Karpas-422 (cell line): Measurements from ENCODE around the gene CFAP20. TPM values are rescaled to one million over a fixed set of nuclear protein-coding genes. Genes with fewer than 3 reads are reported as not detected.
"Not testable (repeated sequence)": the region's sequence is repeated elsewhere in the genome, so short reads cannot be mapped to it uniquely, and the experiment has no call there.

Experiments
- DNase-seq: peaks from one replicate; pipeline ENCODE4 v3.0.0-alpha.2; 2015
- H2AFZ ChIP-seq: fragments of 200-600 bp; sonication (generic); 2 replicates; pipeline ENCODE4 v1.6.1; 2014; ENCODE audit warnings: antibody characterized with exemption, low read length, mixed read lengths
- H3K27ac ChIP-seq: fragments of 200-600 bp; sonication (generic); 2 replicates; pipeline ENCODE4 v1.5.1; 2014; ENCODE audit warnings: mild to moderate bottlenecking, low read length, moderate library complexity
- H3K27me3 ChIP-seq: fragments of 200-600 bp; sonication (generic); 2 replicates; pipeline ENCODE4 v1.6.1; 2014; ENCODE audit warnings: low read length, mixed read lengths
- H3K36me3 ChIP-seq: fragments of 200-600 bp; sonication (generic); 2 replicates; pipeline ENCODE4 v1.6.1; 2014; ENCODE audit warnings: low read length, mixed read lengths; ENCODE audit not compliant: insufficient read depth
- H3K4me1 ChIP-seq: fragments of 200-600 bp; sonication (generic); 2 replicates; pipeline ENCODE4 v1.6.1; 2014; ENCODE audit warnings: mild to moderate bottlenecking, low read length, mixed read lengths
- H3K4me2 ChIP-seq: fragments of 200-600 bp; sonication (generic); 2 replicates; pipeline ENCODE4 v1.6.1; 2014; ENCODE audit warnings: low read length, low read depth, mild to moderate bottlenecking; ENCODE audit not compliant: poor library complexity, severe bottlenecking
- H3K4me3 ChIP-seq: fragments of 200-600 bp; sonication (generic); 2 replicates; pipeline ENCODE4 v1.5.1; 2014; ENCODE audit warnings: mild to moderate bottlenecking, antibody characterized with exemption, low read length, mixed read lengths
- H3K79me2 ChIP-seq: fragments of 200-600 bp; sonication (generic); 2 replicates; pipeline ENCODE4 v1.6.1; 2014; ENCODE audit warnings: mild to moderate bottlenecking, low read length, mixed read lengths
- H3K9ac ChIP-seq: fragments of 200-600 bp; sonication (generic); 2 replicates; pipeline ENCODE4 v1.6.0; 2014; ENCODE audit warnings: low read length
- H3K9me2 ChIP-seq: fragments of 200-600 bp; sonication (generic), shearing (Covaris generic); replicated peaks from 2 replicates; pipeline ENCODE4 v1.6.0; 2014; ENCODE audit warnings: mild to moderate bottlenecking, low read length, moderate library complexity; ENCODE audit not compliant: insufficient read depth
- H3K9me3 ChIP-seq: fragments of 300-700, 200-600 bp; sonication (generic); 2 replicates; pipeline ENCODE4 v1.6.1; 2014; ENCODE audit warnings: low read length, mixed read lengths
- H4K20me1 ChIP-seq: fragments of 200-600 bp; sonication (generic); 2 replicates; pipeline ENCODE4 v1.6.1; 2014; ENCODE audit warnings: mild to moderate bottlenecking, antibody characterized with exemption, low read length, low read depth; ENCODE audit not compliant: insufficient read depth
- total RNA-seq: library from RNA; depleted of rRNA; stranded (reverse); fragments of >200 nt; shearing (Covaris generic); gene quantifications from 2 replicates; pipeline ENCODE4 v1.2.3, GENCODE V29; 2014; ENCODE audit warnings: low replicate concordance

Gene CFAP20
- total RNA-seq, 1 experiment from 2014 or later: 60.5 TPM

DNA sequence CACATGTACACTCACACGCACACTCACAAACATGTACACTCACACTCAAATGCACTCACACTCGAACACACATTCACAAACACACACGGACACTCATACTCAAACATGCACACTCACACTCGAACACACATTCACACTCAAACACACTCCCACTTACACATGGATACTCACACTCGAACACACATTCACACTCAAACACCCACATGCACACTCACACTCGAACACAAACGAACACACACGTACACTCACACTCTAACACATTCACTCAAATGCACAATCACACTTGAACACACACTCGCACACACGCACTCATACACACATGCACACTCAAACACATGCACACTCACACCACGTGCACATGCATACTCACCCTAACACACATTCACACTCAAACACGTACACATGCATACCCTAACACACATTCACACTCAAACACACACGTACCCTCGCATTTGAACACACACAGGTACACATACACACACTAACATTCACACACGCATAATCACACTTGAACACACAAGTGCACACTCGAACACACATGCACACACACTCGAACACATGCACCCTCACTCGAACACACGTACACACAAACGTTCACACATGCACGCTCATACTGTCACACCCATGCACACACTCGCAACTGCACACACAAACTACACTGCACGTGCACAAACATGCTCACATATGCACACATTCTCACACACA is 41.8 kb downstream of the CFAP20 start:
- Histone ChIP-seq H3K9ac (no peak overlapping the region), H3K27ac (no peak overlapping the region), H3K4me2 (no peak overlapping the region), H4K20me1 (no peaks in the 10 kb centered on the region), H3K36me3 (no peaks in the 10 kb centered on the region), H3K4me1 (no peaks in the 10 kb centered on the region), H3K9me3 (no peaks in the 10 kb centered on the region), H2AFZ (no peak overlapping the region), H3K9me2 (no peaks in the 10 kb centered on the region), H3K27me3 (no peaks in the 10 kb centered on the region), H3K79me2 (no peaks in the 10 kb centered on the region), H3K4me3 (no peak overlapping the region)
- no peak for DNase-seq

DNA sequence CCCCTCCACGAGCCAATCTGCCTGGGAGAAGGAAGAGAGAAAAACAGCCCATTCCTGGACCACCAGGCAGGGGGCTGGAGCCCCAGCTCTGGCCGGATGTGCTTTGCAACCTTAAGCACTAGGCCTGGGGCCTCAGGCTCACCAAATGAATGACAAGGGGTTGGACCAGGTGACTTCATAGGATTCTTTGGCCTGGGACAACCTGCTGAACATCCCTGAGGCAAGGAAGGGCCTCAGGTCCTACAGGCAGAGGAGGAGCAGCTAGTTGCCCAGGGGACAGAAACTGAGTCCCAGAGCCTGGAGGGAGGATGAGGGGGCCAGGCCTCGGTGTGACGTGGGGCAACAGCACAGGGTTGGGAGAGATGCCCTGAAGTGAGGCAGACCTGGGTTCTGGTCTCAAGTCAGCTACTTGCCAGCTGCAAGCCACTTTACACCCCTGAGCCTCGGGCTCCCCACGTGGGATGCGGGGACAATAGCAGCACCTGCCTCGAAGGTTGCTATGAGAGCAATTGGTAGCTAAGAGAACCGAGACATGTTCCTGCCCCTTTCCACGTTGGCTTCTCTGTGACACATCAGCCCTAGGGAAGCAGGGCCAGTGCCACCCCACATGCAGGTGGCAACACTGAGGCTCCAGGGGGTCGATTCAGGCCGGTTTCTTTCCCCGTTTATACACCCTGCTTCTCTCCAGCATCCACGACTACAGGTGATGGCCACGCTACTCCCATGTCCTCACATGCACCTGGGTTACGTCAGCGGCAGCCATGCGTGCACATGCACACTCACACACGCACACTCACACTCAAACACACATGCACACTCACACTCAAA is 42.6 kb downstream of the CFAP20 start:
- H4K20me1 ChIP-seq: no peaks in the 10 kb centered on the region

GRCh38 chr16:58085584-58086251 is 43.5 kb downstream of the CFAP20 start:
- Histone ChIP-seq H4K20me1 (no peaks in the 10 kb centered on the region), H3K36me3 (no peaks in the 10 kb centered on the region), H3K9me2 (no peaks in the 10 kb centered on the region), H2AFZ (no peak overlapping the region), H3K9me3 (no peaks in the 10 kb centered on the region), H3K79me2 (no peaks in the 10 kb centered on the region), H3K27me3 (no peaks in the 10 kb centered on the region), H3K9ac (no peak overlapping the region), H3K4me1 (no peaks in the 10 kb centered on the region), H3K4me3 (no peak overlapping the region), H3K4me2 (no peak overlapping the region), H3K27ac (no peak overlapping the region)
- DNase-seq: no peak

More for the DNA sequence above, 42.6 kb downstream of the CFAP20 start:
- Histone ChIP-seq H3K4me3 (no peak overlapping the region), H3K27me3 (no peaks in the 10 kb centered on the region), H3K4me1 (no peaks in the 10 kb centered on the region), H3K36me3 (no peaks in the 10 kb centered on the region), H3K4me2 (no peak overlapping the region), H3K27ac (no peak overlapping the region), H3K79me2 (no peaks in the 10 kb centered on the region), H3K9me2 (no peaks in the 10 kb centered on the region), H3K9ac (no peak overlapping the region), H3K9me3 (no peaks in the 10 kb centered on the region), H2AFZ (no peak overlapping the region)
- no peak for DNase-seq

DNA sequence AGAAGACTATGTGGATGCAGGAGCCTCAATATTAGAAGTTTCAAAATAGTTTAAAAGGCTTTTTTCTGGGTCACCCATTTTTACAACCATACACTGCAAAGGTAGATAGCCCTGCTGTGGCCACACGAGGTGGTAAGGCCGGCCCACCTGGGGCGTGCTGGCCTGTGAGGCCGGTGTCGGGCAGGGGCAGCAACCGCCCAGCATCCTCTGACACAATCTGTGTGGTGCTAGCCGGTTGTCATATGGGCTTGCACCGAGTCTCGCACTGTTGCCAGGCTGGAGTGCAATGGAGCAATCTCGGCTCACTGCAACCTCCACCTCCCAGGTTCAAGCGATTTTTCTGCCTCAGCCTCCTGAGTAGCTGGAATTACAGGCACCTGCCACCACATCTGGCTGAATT is 44.0 kb downstream of the CFAP20 start:
- Histone ChIP-seq H3K9ac (no peak overlapping the region), H3K9me3 (no peaks in the 10 kb centered on the region), H3K27ac (no peak overlapping the region), H3K27me3 (no peaks in the 10 kb centered on the region), H2AFZ (no peak overlapping the region), H3K4me3 (no peak overlapping the region), H3K4me2 (no peak overlapping the region), H4K20me1 (no peaks in the 10 kb centered on the region), H3K9me2 (no peaks in the 10 kb centered on the region), H3K79me2 (no peaks in the 10 kb centered on the region), H3K36me3 (no peaks in the 10 kb centered on the region), H3K4me1 (no peaks in the 10 kb centered on the region)
- no peak for DNase-seq

- Histone ChIP-seq H3K9ac (no peak overlapping the region), H3K36me3 (no peaks in the 10 kb centered on the region), H3K27me3 (no peaks in the 10 kb centered on the region), H2AFZ (no peak overlapping the region), H3K4me1 (no peaks in the 10 kb centered on the region), H3K4me3 (no peak overlapping the region), H3K9me3 (no peaks in the 10 kb centered on the region), H3K9me2 (no peaks in the 10 kb centered on the region), H3K27ac (no peak overlapping the region), H3K4me2 (no peak overlapping the region), H4K20me1 (no peaks in the 10 kb centered on the region), H3K79me2 (no peaks in the 10 kb centered on the region)
- DNase-seq: no peak
These were observed 44.5 kb downstream of the CFAP20 start for GRCh38 chr16:58084635-58085034.

- Histone ChIP-seq H3K4me2 (no peak overlapping the region), H3K27me3 (no peaks in the 10 kb centered on the region), H3K79me2 (no peaks in the 10 kb centered on the region), H3K27ac (no peak overlapping the region), H4K20me1 (no peaks in the 10 kb centered on the region), H3K36me3 (no peaks in the 10 kb centered on the region), H3K9me3 (no peaks in the 10 kb centered on the region), H3K9ac (no peak overlapping the region), H2AFZ (no peak overlapping the region), H3K4me1 (no peaks in the 10 kb centered on the region), H3K9me2 (no peaks in the 10 kb centered on the region), H3K4me3 (no peak overlapping the region)
- no peak for DNase-seq
These were observed 46.8 kb downstream of the CFAP20 start for GRCh38 chr16:58082381-58082780.

- H3K27me3 ChIP-seq, H3K36me3 ChIP-seq: not testable (repeated sequence)
These were observed 48.5 kb downstream of the CFAP20 start for GRCh38 chr16:58080657-58081056.

DNA sequence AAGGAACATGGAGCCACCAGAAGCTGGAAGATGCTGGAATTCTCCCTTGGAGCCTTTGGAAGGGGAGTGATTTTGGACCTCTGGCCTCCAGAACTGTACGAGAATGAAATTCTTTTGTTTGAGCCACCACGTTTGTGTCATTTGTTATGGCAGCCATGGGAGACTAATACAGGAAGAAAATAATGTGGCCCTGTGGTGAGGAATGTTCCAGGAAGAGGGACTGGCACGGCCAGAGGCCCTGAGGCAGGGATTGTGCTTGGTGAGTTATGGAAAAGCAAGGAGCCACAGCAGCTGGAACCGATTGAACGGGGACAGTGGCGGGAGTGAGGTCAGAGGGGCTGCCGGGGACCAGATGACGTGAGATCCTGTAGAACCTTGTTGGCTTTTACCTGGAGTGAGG is 51.4 kb downstream of the CFAP20 start:
- H3K9ac ChIP-seq: no peak overlapping the region
- no peak overlapping the region for H2AFZ ChIP-seq
- H4K20me1 ChIP-seq: no peaks in the 10 kb centered on the region
- H3K27me3 ChIP-seq: no peaks in the 10 kb centered on the region
- H3K4me3 ChIP-seq: no peak overlapping the region
- no peak overlapping the region for H3K27ac ChIP-seq
- H3K9me3 ChIP-seq: no peaks in the 10 kb centered on the region
- H3K4me2 ChIP-seq: no peak overlapping the region
- no peaks in the 10 kb centered on the region for H3K79me2 ChIP-seq
- H3K9me2 ChIP-seq: no peaks in the 10 kb centered on the region
- no peak for DNase-seq
- H3K4me1 ChIP-seq: no peaks in the 10 kb centered on the region
- no peaks in the 10 kb centered on the region for H3K36me3 ChIP-seq

More at GRCh38 chr16:58080657-58081056, 48.5 kb downstream of the CFAP20 start:
- not testable (repeated sequence) for H4K20me1 ChIP-seq, H3K4me1 ChIP-seq, DNase-seq, H3K27ac ChIP-seq, H3K9me3 ChIP-seq, H3K9me2 ChIP-seq, H3K4me2 ChIP-seq, H3K9ac ChIP-seq, H2AFZ ChIP-seq, H3K79me2 ChIP-seq, H3K4me3 ChIP-seq
